HEK293T (cell line): ENCODE results near the gene PRDM16.

Experiments
- CTCF ChIA-PET: fragments of 350-600 bp; formaldehyde crosslinking; extraction: SDS; loops from one replicate; lab custom pipeline; 2021; ENCODE audit warnings: antibody characterized with exemption, inconsistent platforms; lab: Yijun Ruan, JAX
- POLR2A ChIA-PET: fragments of 350-600 bp; formaldehyde crosslinking; extraction: SDS; loops from one replicate; lab custom pipeline; 2020; ENCODE audit warnings: antibody characterized with exemption, inconsistent platforms; lab: Yijun Ruan, JAX
- DNase-seq: peaks from one replicate; pipeline ENCODE4 v3.0.0; 2012; ENCODE audit warnings: mixed read lengths; ENCODE audit errors: extremely low spot score
- ARNT ChIP-seq: fragments of 450-650 bp; IDR thresholded peaks from 2 replicates; pipeline ENCODE4 v1.6.1; 2017; ENCODE audit warnings: mild to moderate bottlenecking
- BHLHE40 ChIP-seq: fragments of 450-650 bp; IDR thresholded peaks from 2 replicates; pipeline ENCODE4 v1.6.1; 2016; ENCODE audit warnings: mild to moderate bottlenecking, moderate library complexity, borderline replicate concordance
- CTBP1 ChIP-seq: fragments of 450-650 bp; IDR thresholded peaks from 2 replicates; pipeline ENCODE4 v1.6.1; 2016; ENCODE audit warnings: borderline replicate concordance
- ELF4 ChIP-seq: fragments of 450-650 bp; IDR thresholded peaks from 2 replicates; pipeline ENCODE4 v1.6.1; 2017; ENCODE audit warnings: antibody characterized with exemption
- FOXA1 ChIP-seq: fragments of 450-650 bp; IDR thresholded peaks from 2 replicates; pipeline ENCODE4 v1.6.1; 2016; ENCODE audit warnings: mild to moderate bottlenecking
- FOXK2 ChIP-seq: fragments of 450-650 bp; IDR thresholded peaks from 2 replicates; pipeline ENCODE4 v1.6.1; 2016; ENCODE audit warnings: mild to moderate bottlenecking
- FOXM1 ChIP-seq: fragments of 450-650 bp; IDR thresholded peaks from 2 replicates; pipeline ENCODE4 v1.6.1; 2017; ENCODE audit warnings: mild to moderate bottlenecking, borderline replicate concordance
- HDGF ChIP-seq: fragments of 450-650 bp; IDR thresholded peaks from 2 replicates; pipeline ENCODE4 v1.6.1; 2017; ENCODE audit warnings: antibody characterized with exemption, borderline replicate concordance
- L3MBTL2 ChIP-seq: fragments of 450-650 bp; conservative IDR thresholded peaks from 2 replicates; pipeline ENCODE4 v1.6.1; 2016; ENCODE audit warnings: mild to moderate bottlenecking
- LEF1 ChIP-seq: fragments of 450-650 bp; IDR thresholded peaks from 2 replicates; pipeline ENCODE4 v1.6.1; 2017; ENCODE audit warnings: mild to moderate bottlenecking, borderline replicate concordance
- NFRKB ChIP-seq: fragments of 450-650 bp; IDR thresholded peaks from 2 replicates; pipeline ENCODE4 v1.6.1; 2016; ENCODE audit warnings: mild to moderate bottlenecking, moderate library complexity
- SP1 ChIP-seq: fragments of 450-650 bp; IDR thresholded peaks from 2 replicates; pipeline ENCODE4 v1.6.1; 2017
- SUZ12 ChIP-seq: fragments of 450-650 bp; IDR thresholded peaks from 2 replicates; pipeline ENCODE4 v1.6.1; 2016; ENCODE audit warnings: mild to moderate bottlenecking
- TARDBP ChIP-seq: fragments of 450-650 bp; IDR thresholded peaks from 2 replicates; pipeline ENCODE4 v1.6.1; 2016
- ZNF384 ChIP-seq: fragments of 450-650 bp; IDR thresholded peaks from 2 replicates; pipeline ENCODE4 v1.6.1; 2016
- TF ChIP-seq, protein P1 (sequence below): fragments of 450-650 bp; IDR thresholded peaks from 2 replicates; pipeline ENCODE4 v1.6.1; 2016

Gene PRDM16

DNA sequence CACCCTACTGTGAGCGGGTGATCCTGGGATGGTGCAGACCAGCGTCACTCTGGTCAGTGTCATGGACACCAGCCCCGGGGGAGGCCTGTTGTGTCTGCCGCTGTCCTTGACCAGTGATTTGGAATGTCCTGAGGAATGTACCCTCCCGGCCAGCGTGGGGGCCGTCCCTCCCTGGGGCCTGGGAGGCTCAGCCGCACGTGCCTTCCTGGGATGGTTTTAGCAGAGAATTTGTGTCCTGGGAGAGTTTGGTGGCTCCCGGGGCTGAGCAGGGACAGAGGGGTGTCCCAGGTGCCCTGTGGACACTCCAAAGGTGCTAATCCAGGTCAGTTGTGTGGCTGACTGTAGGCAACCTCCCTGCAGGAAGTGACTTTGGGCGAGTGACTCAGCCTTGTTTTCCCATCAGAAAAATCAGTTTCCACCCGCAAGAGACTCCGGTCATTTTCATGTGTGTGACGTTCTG is 391.7 kb downstream of the PRDM16 start:
- no peak for DNase-seq
- TF ChIP-seq, protein P1, sequence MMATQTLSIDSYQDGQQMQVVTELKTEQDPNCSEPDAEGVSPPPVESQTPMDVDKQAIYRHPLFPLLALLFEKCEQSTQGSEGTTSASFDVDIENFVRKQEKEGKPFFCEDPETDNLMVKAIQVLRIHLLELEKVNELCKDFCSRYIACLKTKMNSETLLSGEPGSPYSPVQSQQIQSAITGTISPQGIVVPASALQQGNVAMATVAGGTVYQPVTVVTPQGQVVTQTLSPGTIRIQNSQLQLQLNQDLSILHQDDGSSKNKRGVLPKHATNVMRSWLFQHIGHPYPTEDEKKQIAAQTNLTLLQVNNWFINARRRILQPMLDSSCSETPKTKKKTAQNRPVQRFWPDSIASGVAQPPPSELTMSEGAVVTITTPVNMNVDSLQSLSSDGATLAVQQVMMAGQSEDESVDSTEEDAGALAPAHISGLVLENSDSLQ, result no peak
- TF ChIP-seq NFRKB (no peak), BHLHE40 (no peak), HDGF (no peak), ELF4 (no peak), FOXA1 (no peak), ZNF384 (no peak), FOXM1 (no peak), LEF1 (no peak), CTBP1 (no peak), L3MBTL2 (no peak), TARDBP (no peak), SUZ12 (no peak), FOXK2 (no peak)
- ChIA-PET POLR2A (no interaction called here), CTCF (no interaction called here)

DNA sequence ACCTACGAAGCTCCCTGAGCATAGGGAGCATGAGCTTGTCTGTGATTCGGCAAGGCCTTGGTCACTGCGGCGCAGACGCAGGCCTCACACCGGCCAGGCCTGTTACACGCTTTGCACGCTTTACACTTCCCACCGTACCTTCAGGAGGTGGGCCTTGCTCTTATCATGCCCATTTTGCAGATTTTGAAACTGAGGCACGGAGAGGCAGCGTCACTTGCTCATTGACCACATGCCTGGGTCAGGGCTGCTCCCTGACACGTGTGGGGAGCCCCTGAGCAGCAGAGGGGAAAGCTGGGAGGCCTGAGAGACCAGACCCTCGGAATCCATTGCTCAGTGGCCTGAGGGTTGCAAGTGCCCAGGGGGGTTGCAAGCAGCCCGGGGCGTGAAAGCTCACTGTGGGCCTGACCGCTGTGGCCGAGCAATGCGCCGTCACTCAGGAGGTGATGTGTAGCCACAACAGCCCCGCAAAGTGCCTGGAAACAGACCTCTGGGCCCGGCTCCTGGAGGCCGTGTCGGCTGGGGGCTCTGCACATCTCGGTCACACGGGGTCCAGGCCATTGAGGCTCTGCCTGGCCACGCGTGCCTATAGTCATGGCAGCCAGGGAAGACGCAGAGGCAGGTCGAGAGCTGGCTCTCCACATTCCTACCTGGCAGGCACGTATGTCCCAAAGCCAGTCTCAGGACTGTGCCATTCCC is 392.4 kb downstream of the PRDM16 start:
- no peak for DNase-seq
- ChIA-PET POLR2A (no interaction called here), CTCF (no interaction called here)
- TF ChIP-seq LEF1 (no peak), NFRKB (no peak), FOXA1 (no peak), ARNT (no peak), ELF4 (no peak), HDGF (no peak), FOXM1 (no peak), TARDBP (no peak), BHLHE40 (no peak), SP1 (no peak), SUZ12 (no peak), L3MBTL2 (no peak), ZNF384 (no peak), FOXK2 (no peak), CTBP1 (no peak)
- TF ChIP-seq, protein P1, result no peak

GRCh38 chr1:3461934-3462275 is 392.9 kb downstream of the PRDM16 start:
- POLR2A ChIA-PET, result no interaction called here
- TF ChIP-seq, protein P1, result no peak
- TF ChIP-seq FOXM1, result no peak
- TF ChIP-seq ELF4, result no peak
- TF ChIP-seq HDGF, result no peak
- TF ChIP-seq NFRKB, result no peak
- no peak for TF ChIP-seq LEF1
- no peak for TF ChIP-seq TARDBP
- CTCF ChIA-PET, result no interaction called here
- no peak for DNase-seq

GRCh38 chr1:3462356-3463012 is 393.5 kb downstream of the PRDM16 start:
- POLR2A ChIA-PET, result no interaction called here
- no peak for TF ChIP-seq ELF4
- TF ChIP-seq FOXA1, result no peak
- TF ChIP-seq TARDBP, result no peak
- TF ChIP-seq SP1, result no peak
- no peak for TF ChIP-seq L3MBTL2
- TF ChIP-seq NFRKB, result no peak
- TF ChIP-seq ZNF384, result no peak
- TF ChIP-seq CTBP1, result no peak
- TF ChIP-seq BHLHE40, result no peak
- TF ChIP-seq FOXK2, result no peak
- no peak for TF ChIP-seq SUZ12
- no peak for TF ChIP-seq HDGF
- no peak for TF ChIP-seq ARNT
- no peak for TF ChIP-seq LEF1
- no peak for TF ChIP-seq FOXM1
- TF ChIP-seq, protein P1, result no peak
- no peak for DNase-seq
- CTCF ChIA-PET, result interaction anchor here (2.0 kb wide), 1 partner anchor 9 kb away, joined by 9 read pairs; no protein-coding TSS in a partner anchor

DNA sequence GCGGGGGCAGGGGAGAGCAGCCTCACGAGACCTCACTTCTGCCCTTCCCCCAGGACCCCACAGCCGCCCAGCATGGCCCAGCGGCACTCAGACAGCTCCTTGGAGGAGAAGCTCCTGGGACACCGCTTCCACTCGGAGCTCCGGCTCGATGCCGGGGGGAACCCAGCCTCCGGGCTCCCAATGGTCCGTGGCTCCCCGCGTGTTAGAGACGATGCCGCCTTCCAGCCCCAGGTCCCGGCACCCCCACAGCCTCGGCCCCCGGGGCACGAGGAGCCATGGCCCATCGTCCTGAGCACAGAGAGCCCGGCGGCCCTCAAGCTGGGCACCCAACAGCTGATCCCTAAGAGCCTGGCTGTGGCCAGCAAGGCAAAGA is 394.0 kb downstream of the PRDM16 start:
- ChIA-PET CTCF (interaction anchor here (2.0 kb wide), 1 partner anchor 10 kb away, joined by 9 read pairs; no protein-coding TSS in a partner anchor), POLR2A (no interaction called here)
- DNase-seq, result no peak
- TF ChIP-seq FOXA1 (no peak), FOXK2 (no peak), ARNT (no peak), ZNF384 (no peak), BHLHE40 (no peak), L3MBTL2 (no peak), TARDBP (no peak), NFRKB (no peak)
- TF ChIP-seq, protein P1, result no peak
